HEK293T (cell line): Measurements from ENCODE around the gene C1QL3.

ENCODE experiments used
- ARNT ChIP-seq: fragments of 450-650 bp; IDR thresholded peaks from 2 replicates; pipeline ENCODE4 v1.6.1; 2017; ENCODE audit warnings: mild to moderate bottlenecking
- BHLHE40 ChIP-seq: fragments of 450-650 bp; IDR thresholded peaks from 2 replicates; pipeline ENCODE4 v1.6.1; 2016; ENCODE audit warnings: mild to moderate bottlenecking, moderate library complexity, borderline replicate concordance
- CTBP1 ChIP-seq: fragments of 450-650 bp; IDR thresholded peaks from 2 replicates; pipeline ENCODE4 v1.6.1; 2016; ENCODE audit warnings: borderline replicate concordance
- ELF4 ChIP-seq: fragments of 450-650 bp; IDR thresholded peaks from 2 replicates; pipeline ENCODE4 v1.6.1; 2017; ENCODE audit warnings: antibody characterized with exemption
- FOXA1 ChIP-seq: fragments of 450-650 bp; IDR thresholded peaks from 2 replicates; pipeline ENCODE4 v1.6.1; 2016; ENCODE audit warnings: mild to moderate bottlenecking
- FOXK2 ChIP-seq: fragments of 450-650 bp; IDR thresholded peaks from 2 replicates; pipeline ENCODE4 v1.6.1; 2016; ENCODE audit warnings: mild to moderate bottlenecking
- FOXM1 ChIP-seq: fragments of 450-650 bp; IDR thresholded peaks from 2 replicates; pipeline ENCODE4 v1.6.1; 2017; ENCODE audit warnings: mild to moderate bottlenecking, borderline replicate concordance
- HDGF ChIP-seq: fragments of 450-650 bp; IDR thresholded peaks from 2 replicates; pipeline ENCODE4 v1.6.1; 2017; ENCODE audit warnings: antibody characterized with exemption, borderline replicate concordance
- L3MBTL2 ChIP-seq: fragments of 450-650 bp; conservative IDR thresholded peaks from 2 replicates; pipeline ENCODE4 v1.6.1; 2016; ENCODE audit warnings: mild to moderate bottlenecking
- NFRKB ChIP-seq: fragments of 450-650 bp; IDR thresholded peaks from 2 replicates; pipeline ENCODE4 v1.6.1; 2016; ENCODE audit warnings: mild to moderate bottlenecking, moderate library complexity
- SP1 ChIP-seq: fragments of 450-650 bp; IDR thresholded peaks from 2 replicates; pipeline ENCODE4 v1.6.1; 2017
- SUZ12 ChIP-seq: fragments of 450-650 bp; IDR thresholded peaks from 2 replicates; pipeline ENCODE4 v1.6.1; 2016; ENCODE audit warnings: mild to moderate bottlenecking
- TARDBP ChIP-seq: fragments of 450-650 bp; IDR thresholded peaks from 2 replicates; pipeline ENCODE4 v1.6.1; 2016
- TF ChIP-seq, protein P1 (sequence below): fragments of 450-650 bp; IDR thresholded peaks from 2 replicates; pipeline ENCODE4 v1.6.1; 2016

DNA sequence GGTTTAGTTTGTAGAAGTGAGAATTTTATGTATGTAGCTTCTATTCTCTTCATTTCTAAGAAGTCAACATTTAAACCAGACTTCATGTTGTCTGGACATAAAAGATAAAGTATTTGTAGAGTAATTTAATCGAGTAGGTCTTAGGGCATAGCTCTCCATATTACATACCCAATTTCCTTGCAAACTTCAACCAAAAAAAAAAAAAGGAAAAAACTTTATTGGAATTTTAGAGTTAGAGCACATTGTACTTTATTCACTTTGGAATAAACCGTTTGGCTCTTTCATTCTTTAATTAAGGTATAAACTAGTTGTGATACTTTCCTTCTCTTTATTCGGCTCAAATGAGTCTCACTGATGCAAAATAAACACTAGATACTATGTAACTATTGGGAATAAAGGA, 48.9 kb downstream of the C1QL3 start:
- no peak for TF ChIP-seq FOXM1
- no peak for TF ChIP-seq L3MBTL2
- TF ChIP-seq SP1 = no peak
- no peak for TF ChIP-seq CTBP1
- no peak for TF ChIP-seq BHLHE40
- TF ChIP-seq ELF4 = no peak
- TF ChIP-seq TARDBP = no peak
- TF ChIP-seq FOXK2 = no peak
- no peak for TF ChIP-seq HDGF
- no peak for TF ChIP-seq SUZ12
- TF ChIP-seq ARNT = no peak
- no peak for TF ChIP-seq NFRKB
- TF ChIP-seq FOXA1 = no peak
- TF ChIP-seq, protein P1, sequence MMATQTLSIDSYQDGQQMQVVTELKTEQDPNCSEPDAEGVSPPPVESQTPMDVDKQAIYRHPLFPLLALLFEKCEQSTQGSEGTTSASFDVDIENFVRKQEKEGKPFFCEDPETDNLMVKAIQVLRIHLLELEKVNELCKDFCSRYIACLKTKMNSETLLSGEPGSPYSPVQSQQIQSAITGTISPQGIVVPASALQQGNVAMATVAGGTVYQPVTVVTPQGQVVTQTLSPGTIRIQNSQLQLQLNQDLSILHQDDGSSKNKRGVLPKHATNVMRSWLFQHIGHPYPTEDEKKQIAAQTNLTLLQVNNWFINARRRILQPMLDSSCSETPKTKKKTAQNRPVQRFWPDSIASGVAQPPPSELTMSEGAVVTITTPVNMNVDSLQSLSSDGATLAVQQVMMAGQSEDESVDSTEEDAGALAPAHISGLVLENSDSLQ = no peak
